Caco-2 (cell line): ENCODE results near the gene RUFY2. TPM values are rescaled to one million over a fixed set of nuclear protein-coding genes. Genes with fewer than 3 reads are reported as not detected.
A peak's percentile ranks its signal among the peaks of the same experiment; 100 is the strongest.

ENCODE experiments used
- BruUV-seq: library from RNA; stranded (reverse); fragments of 400-500 nt; replicated peaks from 2 replicates; lab custom pipeline; 2021; lab: Mats Ljungman, UMichigan
- CTCF ChIA-PET: fragments of 300-600 bp; sonication (Branson Sonifier 250); formaldehyde crosslinking; loops from one replicate; lab custom pipeline; 2022; ENCODE audit warnings: antibody characterized with exemption; lab: Charles Lee
- POLR2A ChIA-PET: fragments of 300-600 bp; sonication (Branson Sonifier 250); formaldehyde crosslinking; loops from one replicate; lab custom pipeline; 2022; ENCODE audit warnings: antibody characterized with exemption; lab: Charles Lee
- DNase-seq, 2 experiments: peaks; one replicate each; pipeline versions ENCODE4 v3.0.0 to v3.0.0-alpha.2; 2020 to 2022
- H3K27me3 ChIP-seq: replicated peaks from 2 replicates; pipeline ENCODE4 v1.6.0; 2011; ENCODE audit warnings: low read length; ENCODE audit not compliant: control insufficient read depth, insufficient read depth
- H3K36me3 ChIP-seq: 2 replicates; pipeline ENCODE4 v1.5.1; 2011; ENCODE audit warnings: low read length; ENCODE audit not compliant: control insufficient read depth, insufficient read depth
- H3K4me1 ChIP-seq: fragments of 250-450 bp; sonication (Bioruptor Pico); 2 replicates; pipeline ENCODE4 v1.5.1; 2020; ENCODE audit warnings: mild to moderate bottlenecking
- H3K4me3 ChIP-seq: 2 replicates; pipeline ENCODE4 v1.5.1; 2011; ENCODE audit warnings: low read depth, mild to moderate bottlenecking, control low read depth, low read length
- H3K9me3 ChIP-seq: fragments of 250-450 bp; sonication (Bioruptor Pico); 2 replicates; pipeline ENCODE4 v1.5.1; 2020; ENCODE audit warnings: mild to moderate bottlenecking, moderate library complexity
- H3K27ac Mint-ChIP-seq: one replicate; pipeline ENCODE4 v1.8.0; 2022; ENCODE audit warnings: mixed read lengths; ENCODE audit not compliant: unreplicated experiment
- H3K27me3 Mint-ChIP-seq: one replicate; pipeline ENCODE4 v1.8.0; 2022; ENCODE audit warnings: mixed read lengths; ENCODE audit not compliant: insufficient read depth, unreplicated experiment
- H3K36me3 Mint-ChIP-seq: one replicate; pipeline ENCODE4 v1.8.0; 2022; ENCODE audit warnings: mild to moderate bottlenecking, mixed read lengths; ENCODE audit not compliant: insufficient read depth, unreplicated experiment
- H3K4me1 Mint-ChIP-seq: one replicate; pipeline ENCODE4 v1.8.0; 2022; ENCODE audit warnings: low read depth, mixed read lengths; ENCODE audit not compliant: unreplicated experiment
- H3K4me3 Mint-ChIP-seq: one replicate; pipeline ENCODE4 v1.8.0; 2022; ENCODE audit warnings: mild to moderate bottlenecking, moderate library complexity, mixed read lengths; ENCODE audit not compliant: unreplicated experiment
- H3K9me3 Mint-ChIP-seq: one replicate; pipeline ENCODE4 v1.8.0; 2022; ENCODE audit warnings: mixed read lengths; ENCODE audit not compliant: unreplicated experiment
- intact Hi-C: fragments of 100-400 bp; cut with micrococcal nuclease; formaldehyde crosslinking; loops from one replicate; pipeline ENCODE4 v1.10.0; 2022; ENCODE audit not compliant: unreplicated experiment
- total RNA-seq: library from RNA; stranded (reverse); gene quantifications from 2 replicates; pipeline ENCODE4 v1.2.3, GENCODE V29; 2022
- TF ChIP-seq, protein P1 (sequence below), 2 experiments: fragments of 200-600 bp in 1 of 2; IDR thresholded peaks; 1 replicate in 1 of 2; 2 replicates in 1 of 2; pipeline versions ENCODE4 v1.5.1 to v1.8.0; 2011 to 2022; ENCODE audit warnings: antibody characterized with exemption in 1 of 2, control low read depth in 1 of 2, inconsistent platforms in 1 of 2, low read depth in 1 of 2, low read length in 1 of 2, mild to moderate bottlenecking in 1 of 2, moderate library complexity in 1 of 2; ENCODE audit not compliant: insufficient read depth in 1 of 2, severe bottlenecking in 1 of 2, unreplicated experiment in 1 of 2

Gene RUFY2
- total RNA-seq, 1 experiment from 2014 or later = 44.0 TPM

DNA sequence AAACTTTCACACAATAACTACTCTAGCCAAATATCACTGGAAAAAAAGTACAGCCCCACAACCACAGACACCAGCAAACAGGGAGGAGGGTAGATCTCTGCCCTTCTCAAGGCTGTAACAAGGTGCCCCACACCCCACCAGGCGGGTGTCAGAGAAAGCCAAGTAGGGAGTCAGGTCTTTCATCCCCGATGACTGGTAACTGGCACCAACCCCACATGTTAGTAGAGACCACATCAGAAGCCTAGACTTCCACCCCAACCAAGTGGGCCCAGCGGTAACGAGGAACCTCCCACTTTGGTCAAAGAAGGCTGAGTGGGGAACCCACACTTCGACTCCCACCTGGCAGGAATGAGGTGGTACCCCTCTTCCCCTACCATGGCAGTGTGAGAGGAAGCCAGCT lies 16.4 kb upstream of the RUFY2 start:
- no peak overlapping the region for H3K4me3 ChIP-seq
- no peak overlapping the region for H3K4me3 Mint-ChIP-seq
- peaks cover 91% of the 10 kb centered on the region for H3K36me3 Mint-ChIP-seq
- no peaks in the 10 kb centered on the region for H3K9me3 Mint-ChIP-seq
- ChIA-PET POLR2A (no interaction called here), CTCF (interaction anchor here (0.6 kb wide), 1 partner anchor 368 kb away, joined by 3 read pairs; no protein-coding TSS in a partner anchor)
- DNase-seq = no peak
- H3K36me3 ChIP-seq = peaks cover 4% of the 10 kb centered on the region; the same call in 1 of the 2 replicates
- TF ChIP-seq, protein P1, sequence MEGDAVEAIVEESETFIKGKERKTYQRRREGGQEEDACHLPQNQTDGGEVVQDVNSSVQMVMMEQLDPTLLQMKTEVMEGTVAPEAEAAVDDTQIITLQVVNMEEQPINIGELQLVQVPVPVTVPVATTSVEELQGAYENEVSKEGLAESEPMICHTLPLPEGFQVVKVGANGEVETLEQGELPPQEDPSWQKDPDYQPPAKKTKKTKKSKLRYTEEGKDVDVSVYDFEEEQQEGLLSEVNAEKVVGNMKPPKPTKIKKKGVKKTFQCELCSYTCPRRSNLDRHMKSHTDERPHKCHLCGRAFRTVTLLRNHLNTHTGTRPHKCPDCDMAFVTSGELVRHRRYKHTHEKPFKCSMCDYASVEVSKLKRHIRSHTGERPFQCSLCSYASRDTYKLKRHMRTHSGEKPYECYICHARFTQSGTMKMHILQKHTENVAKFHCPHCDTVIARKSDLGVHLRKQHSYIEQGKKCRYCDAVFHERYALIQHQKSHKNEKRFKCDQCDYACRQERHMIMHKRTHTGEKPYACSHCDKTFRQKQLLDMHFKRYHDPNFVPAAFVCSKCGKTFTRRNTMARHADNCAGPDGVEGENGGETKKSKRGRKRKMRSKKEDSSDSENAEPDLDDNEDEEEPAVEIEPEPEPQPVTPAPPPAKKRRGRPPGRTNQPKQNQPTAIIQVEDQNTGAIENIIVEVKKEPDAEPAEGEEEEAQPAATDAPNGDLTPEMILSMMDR (IDR thresholded peaks at IDR 0.05; ENCODE audit: insufficient read depth in 1 of 2, low read depth in 1 of 2, low read length in 1 of 2, severe bottlenecking in 1 of 2, unreplicated experiment in 1 of 2) = no peak
- H3K27me3 Mint-ChIP-seq = no peaks in the 10 kb centered on the region
- no peaks in the 10 kb centered on the region for H3K4me1 Mint-ChIP-seq
- H3K27ac Mint-ChIP-seq = no peak overlapping the region
- BruUV-seq = no TSS peak
- no peaks in the 10 kb centered on the region for H3K9me3 ChIP-seq
- H3K4me1 ChIP-seq = no peaks in the 10 kb centered on the region
- H3K27me3 ChIP-seq = no peaks in the 10 kb centered on the region
- intact Hi-C loops = no loop called here

DNA sequence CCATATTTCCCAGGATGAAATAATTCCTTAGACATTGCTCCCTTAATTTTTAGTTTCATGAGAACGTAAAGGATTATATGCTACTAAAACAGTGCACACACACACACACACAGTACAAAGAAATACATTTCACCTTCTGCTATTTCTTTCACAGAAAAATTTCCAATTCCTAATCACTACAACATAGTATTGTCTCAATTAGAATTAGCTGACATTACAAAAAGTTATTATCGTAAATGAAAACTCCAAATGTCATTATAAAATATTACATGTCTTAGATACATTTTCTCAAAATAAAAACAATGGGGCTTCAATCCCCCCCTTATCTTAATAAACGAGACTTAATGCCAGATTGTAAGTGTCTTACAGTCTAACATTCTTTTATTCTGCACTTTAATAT lies 12.3 kb upstream of the RUFY2 start:
- CTCF ChIA-PET = no interaction called here
- Mint-ChIP-seq H3K4me3 (no peak overlapping the region), H3K27me3 (no peaks in the 10 kb centered on the region), H3K27ac (no peak overlapping the region), H3K36me3 (peaks cover 92% of the 10 kb centered on the region), H3K4me1 (no peaks in the 10 kb centered on the region), H3K9me3 (no peaks in the 10 kb centered on the region)
- Histone ChIP-seq H3K27me3 (no peaks in the 10 kb centered on the region), H3K36me3 (peaks cover 6% of the 10 kb centered on the region), H3K4me1 (no peaks in the 10 kb centered on the region), H3K4me3 (no peak overlapping the region), H3K9me3 (no peaks in the 10 kb centered on the region)
- TF ChIP-seq, protein P1 (IDR thresholded peaks at IDR 0.05; ENCODE audit: insufficient read depth in 1 of 2, low read depth in 1 of 2, low read length in 1 of 2, severe bottlenecking in 1 of 2, unreplicated experiment in 1 of 2) = no peak
- intact Hi-C loops = no loop called here
- no peak for DNase-seq
- no TSS peak for BruUV-seq
- POLR2A ChIA-PET = no interaction called here

DNA sequence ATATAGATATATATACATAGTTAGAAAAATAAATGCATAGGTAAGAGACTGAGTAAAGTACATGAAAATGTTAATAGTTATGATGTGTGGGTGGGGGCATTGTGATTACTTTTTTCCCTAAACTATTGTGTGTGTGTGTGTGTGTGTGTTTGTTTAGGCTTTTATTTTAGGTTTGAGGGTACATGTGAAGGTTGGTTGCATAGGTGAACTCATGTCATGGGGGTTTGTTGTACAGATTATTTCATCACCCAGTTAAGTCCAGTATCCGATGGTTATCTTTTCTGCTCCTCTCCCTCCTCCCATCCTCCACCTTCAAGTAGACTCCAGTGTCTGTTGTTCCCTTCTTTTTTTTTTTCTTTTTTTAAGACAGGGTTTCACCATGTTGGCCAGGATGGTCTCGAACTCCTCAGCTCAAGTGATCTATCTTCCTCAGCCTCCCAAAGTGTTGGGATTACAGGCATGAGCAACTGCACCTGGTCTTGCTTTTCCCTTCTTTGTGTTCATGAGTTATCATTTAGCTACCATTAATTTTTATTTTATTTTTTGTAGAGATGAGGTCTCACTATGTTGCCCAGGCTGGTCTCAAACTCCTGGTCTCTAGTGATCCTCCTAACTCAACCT lies 1.9 kb upstream of the RUFY2 start:
- ChIA-PET CTCF (interaction anchor here (1.2 kb wide), 1 partner anchor 13 kb away, joined by 3 read pairs; no protein-coding TSS in a partner anchor), POLR2A (interaction anchor here (0.5 kb wide), 1 partner anchor 415 kb away, joined by 10 read pairs; no protein-coding TSS in a partner anchor)
- no peaks in the 10 kb centered on the region for H3K27me3 Mint-ChIP-seq
- H3K4me3 Mint-ChIP-seq = no peak overlapping the region
- H3K4me3 ChIP-seq = no peak overlapping the region
- H3K27me3 ChIP-seq = no peaks in the 10 kb centered on the region
- no peaks in the 10 kb centered on the region for H3K9me3 ChIP-seq
- no peaks in the 10 kb centered on the region for H3K36me3 ChIP-seq
- H3K4me1 Mint-ChIP-seq = peaks cover 16% of the 10 kb centered on the region
- TF ChIP-seq, protein P1 (IDR thresholded peaks at IDR 0.05; ENCODE audit: insufficient read depth in 1 of 2, low read depth in 1 of 2, low read length in 1 of 2, severe bottlenecking in 1 of 2, unreplicated experiment in 1 of 2) = no peak
- DNase-seq = no peak
- peaks cover 7% of the 10 kb centered on the region; the same call in 1 of the 2 replicates for H3K4me1 ChIP-seq
- no peaks in the 10 kb centered on the region for H3K9me3 Mint-ChIP-seq
- intact Hi-C loops = no loop called here
- peaks cover 47% of the 10 kb centered on the region for H3K36me3 Mint-ChIP-seq
- H3K27ac Mint-ChIP-seq = peak overlapping the region; percentile 97
- BruUV-seq = no TSS peak
